Mesothelial cell of epicardium (in vitro differentiated cells): ENCODE measurements around the gene AIF1L. TPM values are rescaled to one million over a fixed set of nuclear protein-coding genes. Genes with fewer than 3 reads are reported as not detected.

Experiments
- DNase-seq, 2 experiments: peaks; one replicate each; pipeline ENCODE4 v3.0.0; 2021; ENCODE audit warnings: low spot score in 2 of 2; ENCODE audit not compliant: unreplicated experiment in 2 of 2
- H3K27ac Mint-ChIP-seq: 2 replicates; pipeline ENCODE4 v1.8.0; 2021; ENCODE audit warnings: mixed read lengths
- H3K27me3 Mint-ChIP-seq: 2 replicates; pipeline ENCODE4 v1.8.0; 2021; ENCODE audit warnings: low read depth, mixed read lengths
- H3K36me3 Mint-ChIP-seq: 2 replicates; pipeline ENCODE4 v1.8.0; 2021; ENCODE audit warnings: mixed read lengths
- H3K4me1 Mint-ChIP-seq: 2 replicates; pipeline ENCODE4 v1.8.0; 2021; ENCODE audit warnings: mixed read lengths
- H3K4me3 Mint-ChIP-seq: 2 replicates; pipeline ENCODE4 v1.8.0; 2021; ENCODE audit warnings: mild to moderate bottlenecking, moderate library complexity, mixed read lengths
- H3K9me3 Mint-ChIP-seq: 2 replicates; pipeline ENCODE4 v1.8.0; 2021; ENCODE audit warnings: mixed read lengths
- CTCF ChIP-seq: fragments of 200-600 bp; sonication (generic); IDR thresholded peaks from one replicate; pipeline ENCODE4 v1.5.0; 2021; ENCODE audit warnings: antibody characterized with exemption; ENCODE audit not compliant: unreplicated experiment
- total RNA-seq: library from RNA; stranded (reverse); gene quantifications from 3 replicates; pipeline ENCODE4 v1.2.1, GENCODE V29; 2021

AIF1L gene
- total RNA-seq: 20.0 to 23.1 TPM (median 20.6 TPM) in 3 replicates

- Mint-ChIP-seq H3K4me1 (peaks cover 14% of the 10 kb centered on the region), H3K36me3 (no peaks in the 10 kb centered on the region), H3K27ac (no peak within 1 kb of the TSS), H3K4me3 (peak within 1 kb of the TSS; percentile 71), H3K27me3 (peaks cover 29% of the 10 kb centered on the region), H3K9me3 (no peaks in the 10 kb centered on the region)
- TF ChIP-seq CTCF: no peak
- peak; percentile 44 to 63 for DNase-seq
Measured at GRCh38 chr9:131096269-131097125, at the start of gene AIF1L. AIF1L (plus strand) TSS chr9:131096531; CDS start chr9:131096630, 99 bp downstream.

- H3K4me3 Mint-ChIP-seq: no peak overlapping the region
- H3K9me3 Mint-ChIP-seq: no peaks in the 10 kb centered on the region
- peak; percentile 58 to 85 for DNase-seq
- H3K36me3 Mint-ChIP-seq: no peaks in the 10 kb centered on the region
- peak; percentile 87 for TF ChIP-seq CTCF
- H3K27me3 Mint-ChIP-seq: no peaks in the 10 kb centered on the region
- no peaks in the 10 kb centered on the region for H3K4me1 Mint-ChIP-seq
- H3K27ac Mint-ChIP-seq: no peak overlapping the region
Measured at GRCh38 chr9:131046581-131047202, 49.6 kb upstream of the AIF1L start.

- H3K4me3 Mint-ChIP-seq: no peak overlapping the region
- no peaks in the 10 kb centered on the region for H3K4me1 Mint-ChIP-seq
- no peak overlapping the region for H3K27ac Mint-ChIP-seq
- no peak for TF ChIP-seq CTCF
- no peaks in the 10 kb centered on the region for H3K9me3 Mint-ChIP-seq
- H3K36me3 Mint-ChIP-seq: no peaks in the 10 kb centered on the region
- no peak for DNase-seq
- no peaks in the 10 kb centered on the region for H3K27me3 Mint-ChIP-seq
Measured at GRCh38 chr9:131048332-131048731, 48.0 kb upstream of the AIF1L start.

- TF ChIP-seq CTCF: no peak
- no peak overlapping the region for H3K4me3 Mint-ChIP-seq
- no peaks in the 10 kb centered on the region for H3K36me3 Mint-ChIP-seq
- H3K9me3 Mint-ChIP-seq: no peaks in the 10 kb centered on the region
- no peaks in the 10 kb centered on the region for H3K4me1 Mint-ChIP-seq
- H3K27ac Mint-ChIP-seq: no peak overlapping the region
- no peak for DNase-seq
- H3K27me3 Mint-ChIP-seq: no peaks in the 10 kb centered on the region
Measured at GRCh38 chr9:131048820-131049219, 47.5 kb upstream of the AIF1L start.

DNA sequence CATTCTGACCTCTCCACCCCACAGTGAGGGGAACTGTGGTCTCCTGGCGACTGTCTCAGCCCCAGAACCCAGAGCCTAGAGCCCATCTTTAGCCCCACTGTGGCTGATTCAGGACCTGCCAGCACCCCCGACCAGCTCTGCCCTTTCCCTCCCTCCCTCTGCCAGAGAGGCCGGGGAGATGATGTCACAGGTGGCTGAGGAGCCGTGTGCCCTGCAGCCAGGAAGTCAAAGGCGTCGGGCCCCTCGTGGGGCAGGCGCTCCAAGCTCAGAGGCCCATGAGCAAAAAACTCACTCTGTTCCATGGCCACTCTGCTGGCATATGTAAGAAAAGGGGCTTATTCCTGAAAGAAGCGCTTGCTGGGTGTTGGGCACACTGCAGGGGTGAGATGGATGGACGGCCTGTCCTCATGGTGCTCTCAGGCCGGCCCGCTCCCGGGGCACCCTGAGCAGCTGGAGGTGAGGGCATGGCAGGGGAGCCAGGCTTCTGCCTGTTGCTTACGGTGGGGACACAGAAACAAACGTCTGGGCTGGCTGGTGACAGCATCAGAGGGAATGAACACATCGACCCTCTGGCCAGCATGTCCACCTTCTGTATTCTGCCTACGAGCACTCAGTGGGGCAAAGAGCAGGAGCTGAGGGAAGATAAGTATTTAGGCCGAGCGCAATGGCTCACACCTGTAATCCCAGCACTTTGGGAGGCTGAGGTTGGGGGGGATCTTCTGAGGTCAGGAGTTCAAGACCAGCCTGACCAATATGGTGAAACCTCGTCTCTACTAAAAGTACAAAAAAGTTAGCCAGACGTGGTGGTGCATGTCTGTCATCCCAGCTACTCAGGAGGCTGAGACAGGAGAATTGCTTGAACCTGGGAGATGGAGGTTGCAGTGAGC lies 46.3 kb upstream of the AIF1L start:
- no peak for TF ChIP-seq CTCF
- H3K4me1 Mint-ChIP-seq: no peaks in the 10 kb centered on the region
- no peaks in the 10 kb centered on the region for H3K36me3 Mint-ChIP-seq

More for the DNA sequence above, 46.3 kb upstream of the AIF1L start:
- H3K9me3 Mint-ChIP-seq: no peaks in the 10 kb centered on the region
- DNase-seq: no peak
- no peak overlapping the region for H3K27ac Mint-ChIP-seq
- no peaks in the 10 kb centered on the region for H3K27me3 Mint-ChIP-seq
- H3K4me3 Mint-ChIP-seq: no peak overlapping the region
